Measurements from ENCODE around the gene CCHCR1.

The CCHCR1 gene

GRCh38 chr6:31130751-31131150 is 26.9 kb downstream of the CCHCR1 start:
- Histone ChIP-seq H3K9me3 (ENCODE audit: control insufficient read depth, low read length) (no peaks in the 10 kb centered on the region), H2AFZ (ENCODE audit: low read depth, low read length) (no peak overlapping the region), H3K9ac (ENCODE audit: low read length) (no peak overlapping the region), H3K79me1 (replicated peaks; ENCODE audit: low read length, poor library complexity, severe bottlenecking) (no peaks in the 10 kb centered on the region), H4K8ac (ENCODE audit: low read length) (no peak overlapping the region), H3K36me3 (ENCODE audit: control insufficient read depth in 1 of 2, insufficient read depth in 2 of 2, low read depth in 1 of 2, low read length in 2 of 2) (peaks cover 0 to 2% of the 10 kb centered on the region in 2 experiments), H3K4me2 (ENCODE audit: low read length, poor library complexity, severe bottlenecking) (no peak overlapping the region), H3K4me3 (ENCODE audit: insufficient read depth in 1 of 2, low read depth in 1 of 2, low read length in 2 of 2) (no peak overlapping the region), H3K4ac (ENCODE audit: low read depth in 1 of 2, low read length in 2 of 2) (no peak overlapping the region), H2BK12ac (ENCODE audit: low read length in 2 of 2) (no peak overlapping the region), H2BK5ac (ENCODE audit: low read depth, low read length, poor library complexity, severe bottlenecking) (no peak overlapping the region), H2AK5ac (ENCODE audit: low read length, severe bottlenecking) (no peak overlapping the region), H3K14ac (ENCODE audit: low read length in 2 of 2) (no peak overlapping the region), H3K18ac (ENCODE audit: low read depth in 1 of 2, low read length in 2 of 2) (no peak overlapping the region), H3K27me3 (ENCODE audit: control insufficient read depth in 1 of 2, insufficient read depth in 1 of 2, low read length in 2 of 2) (peaks cover 13 to 29% of the 10 kb centered on the region in 2 experiments), H3K4me1 (ENCODE audit: control insufficient read depth, insufficient read depth, low read depth, low read length) (peaks cover 10% of the 10 kb centered on the region), H2BK15ac (ENCODE audit: low read depth, poor library complexity, severe bottlenecking) (no peak overlapping the region), H3K27ac (ENCODE audit: low read length, poor library complexity, severe bottlenecking) (no peak overlapping the region), H2BK120ac (ENCODE audit: low read depth, low read length) (no peak overlapping the region), H4K91ac (ENCODE audit: low read length) (no peak overlapping the region), H3K23ac (ENCODE audit: low read length in 2 of 2) (no peak overlapping the region)
- no peak for DNase-seq
- 91% methylated on average over 2 of the region's 3 CpGs for WGBS

- no peak overlapping the region for H3K4me2 ChIP-seq (ENCODE audit: low read length, poor library complexity, severe bottlenecking)
- no peak overlapping the region for H3K4ac ChIP-seq (ENCODE audit: low read depth in 1 of 2, low read length in 2 of 2)
- no peak overlapping the region for H4K91ac ChIP-seq (ENCODE audit: low read length)
- H3K23ac ChIP-seq (ENCODE audit: low read length in 2 of 2) = no peak overlapping the region
- no peaks in the 10 kb centered on the region for H3K79me1 ChIP-seq (replicated peaks; ENCODE audit: low read length, poor library complexity, severe bottlenecking)
- no peak overlapping the region for H3K4me3 ChIP-seq (ENCODE audit: insufficient read depth in 1 of 2, low read depth in 1 of 2, low read length in 2 of 2)
- no peak for DNase-seq
- no peak overlapping the region for H2BK12ac ChIP-seq (ENCODE audit: low read length in 2 of 2)
- WGBS = 87% methylated on average over 3 of the region's 4 CpGs
- no peak overlapping the region for H3K9ac ChIP-seq (ENCODE audit: low read length)
- H3K4me1 ChIP-seq (ENCODE audit: control insufficient read depth, insufficient read depth, low read depth, low read length) = peaks cover 18% of the 10 kb centered on the region
- H3K14ac ChIP-seq (ENCODE audit: low read length in 2 of 2) = no peak overlapping the region
- no peak overlapping the region for H3K18ac ChIP-seq (ENCODE audit: low read depth in 1 of 2, low read length in 2 of 2)
- no peaks in the 10 kb centered on the region for H3K9me3 ChIP-seq (ENCODE audit: control insufficient read depth, low read length)
- no peak overlapping the region for H3K27ac ChIP-seq (ENCODE audit: low read length, poor library complexity, severe bottlenecking)
- no peak overlapping the region for H4K8ac ChIP-seq (ENCODE audit: low read length)
- H2BK120ac ChIP-seq (ENCODE audit: low read depth, low read length) = no peak overlapping the region
- no peak overlapping the region for H2BK5ac ChIP-seq (ENCODE audit: low read depth, low read length, poor library complexity, severe bottlenecking)
- no peak overlapping the region for H2BK15ac ChIP-seq (ENCODE audit: low read depth, poor library complexity, severe bottlenecking)
- peaks cover 13 to 29% of the 10 kb centered on the region in 2 experiments for H3K27me3 ChIP-seq (ENCODE audit: control insufficient read depth in 1 of 2, insufficient read depth in 1 of 2, low read length in 2 of 2)
- peaks cover 0 to 2% of the 10 kb centered on the region in 2 experiments for H3K36me3 ChIP-seq (ENCODE audit: control insufficient read depth in 1 of 2, insufficient read depth in 2 of 2, low read depth in 1 of 2, low read length in 2 of 2)
- no peak overlapping the region for H2AFZ ChIP-seq (ENCODE audit: low read depth, low read length)
- no peak overlapping the region for H2AK5ac ChIP-seq (ENCODE audit: low read length, severe bottlenecking)
These were observed 28.5 kb downstream of the CCHCR1 start for GRCh38 chr6:31129130-31129529.

GRCh38 chr6:31128093-31128676 is 29.4 kb downstream of the CCHCR1 start:
- Histone ChIP-seq H3K27ac (ENCODE audit: low read length, poor library complexity, severe bottlenecking) (no peak overlapping the region), H3K14ac (ENCODE audit: low read length in 2 of 2) (no peak overlapping the region), H3K4me1 (ENCODE audit: control insufficient read depth, insufficient read depth, low read depth, low read length) (peaks cover 27% of the 10 kb centered on the region), H2BK120ac (ENCODE audit: low read depth, low read length) (no peak overlapping the region), H2AK5ac (ENCODE audit: low read length, severe bottlenecking) (no peak overlapping the region), H3K36me3 (ENCODE audit: control insufficient read depth in 1 of 2, insufficient read depth in 2 of 2, low read depth in 1 of 2, low read length in 2 of 2) (peaks cover 0 to 2% of the 10 kb centered on the region in 2 experiments), H3K4me3 (ENCODE audit: insufficient read depth in 1 of 2, low read depth in 1 of 2, low read length in 2 of 2) (no peak overlapping the region), H3K79me1 (replicated peaks; ENCODE audit: low read length, poor library complexity, severe bottlenecking) (no peaks in the 10 kb centered on the region), H2BK12ac (ENCODE audit: low read length in 2 of 2) (no peak overlapping the region), H3K27me3 (ENCODE audit: control insufficient read depth in 1 of 2, insufficient read depth in 1 of 2, low read length in 2 of 2) (peaks cover 13 to 31% of the 10 kb centered on the region in 2 experiments), H3K9me3 (ENCODE audit: control insufficient read depth, low read length) (no peaks in the 10 kb centered on the region), H4K91ac (ENCODE audit: low read length) (no peak overlapping the region), H3K9ac (ENCODE audit: low read length) (no peak overlapping the region), H4K8ac (ENCODE audit: low read length) (no peak overlapping the region), H2BK5ac (ENCODE audit: low read depth, low read length, poor library complexity, severe bottlenecking) (no peak overlapping the region), H3K4ac (ENCODE audit: low read depth in 1 of 2, low read length in 2 of 2) (no peak overlapping the region), H2AFZ (ENCODE audit: low read depth, low read length) (no peak overlapping the region), H3K4me2 (ENCODE audit: low read length, poor library complexity, severe bottlenecking) (no peak overlapping the region), H2BK15ac (ENCODE audit: low read depth, poor library complexity, severe bottlenecking) (no peak overlapping the region), H3K23ac (ENCODE audit: low read length in 2 of 2) (no peak overlapping the region), H3K18ac (ENCODE audit: low read depth in 1 of 2, low read length in 2 of 2) (no peak overlapping the region)
- 1% methylated on average over 8 of the region's 8 CpGs for WGBS
- DNase-seq = peak; percentile 45

GRCh38 chr6:31126396-31127175 is 31.0 kb downstream of the CCHCR1 start:
- no peak overlapping the region for H3K4ac ChIP-seq (ENCODE audit: low read depth in 1 of 2, low read length in 2 of 2)
- H2BK12ac ChIP-seq (ENCODE audit: low read length in 2 of 2) = no peak overlapping the region
- peaks cover 0 to 2% of the 10 kb centered on the region in 2 experiments for H3K36me3 ChIP-seq (ENCODE audit: control insufficient read depth in 1 of 2, insufficient read depth in 2 of 2, low read depth in 1 of 2, low read length in 2 of 2)
- H3K27ac ChIP-seq (ENCODE audit: low read length, poor library complexity, severe bottlenecking) = no peak overlapping the region
- no peak overlapping the region for H3K4me3 ChIP-seq (ENCODE audit: insufficient read depth in 1 of 2, low read depth in 1 of 2, low read length in 2 of 2)
- no peaks in the 10 kb centered on the region for H3K9me3 ChIP-seq (ENCODE audit: control insufficient read depth, low read length)
- DNase-seq = no peak
- H3K79me1 ChIP-seq (replicated peaks; ENCODE audit: low read length, poor library complexity, severe bottlenecking) = no peaks in the 10 kb centered on the region
- no peak overlapping the region for H2BK5ac ChIP-seq (ENCODE audit: low read depth, low read length, poor library complexity, severe bottlenecking)
- H3K27me3 ChIP-seq (ENCODE audit: control insufficient read depth in 1 of 2, insufficient read depth in 1 of 2, low read length in 2 of 2) = peaks cover 13 to 36% of the 10 kb centered on the region in 2 experiments
- H2AFZ ChIP-seq (ENCODE audit: low read depth, low read length) = no peak overlapping the region
- H3K14ac ChIP-seq (ENCODE audit: low read length in 2 of 2) = no peak overlapping the region
- H2AK5ac ChIP-seq (ENCODE audit: low read length, severe bottlenecking) = peak overlapping the region; percentile 8
- H3K4me2 ChIP-seq (ENCODE audit: low read length, poor library complexity, severe bottlenecking) = no peak overlapping the region
- peak overlapping the region; percentile 28 for H4K91ac ChIP-seq (ENCODE audit: low read length)
- 71% methylated on average over 16 of the region's 16 CpGs for WGBS
- H2BK15ac ChIP-seq (ENCODE audit: low read depth, poor library complexity, severe bottlenecking) = no peak overlapping the region
- no peak overlapping the region for H2BK120ac ChIP-seq (ENCODE audit: low read depth, low read length)
- no peak overlapping the region for H3K9ac ChIP-seq (ENCODE audit: low read length)
- H3K18ac ChIP-seq (ENCODE audit: low read depth in 1 of 2, low read length in 2 of 2) = no peak overlapping the region
- no peak overlapping the region for H4K8ac ChIP-seq (ENCODE audit: low read length)
- no peak overlapping the region for H3K23ac ChIP-seq (ENCODE audit: low read length in 2 of 2)
- peaks cover 36% of the 10 kb centered on the region for H3K4me1 ChIP-seq (ENCODE audit: control insufficient read depth, insufficient read depth, low read depth, low read length)

Data from mesenchymal stem cell (in vitro differentiated cells and primary cell).